Natural killer cell treated with Interleukin-12 subunit alpha and Interleukin-12 subunit beta and Interleukin-15 and Interleukin-18, amount 100 ng/mL, for 72 hours (primary cell): ENCODE measurements around the gene PAPLN. TPM values are rescaled to one million over a fixed set of nuclear protein-coding genes. Genes with fewer than 3 reads are reported as not detected.
"Not testable (repeated sequence)": the region's sequence is repeated elsewhere in the genome, so short reads cannot be mapped to it uniquely, and the experiment has no call there.

Experiments
- ATAC-seq, 2 donors: fragments of 150-1000 bp; cut with Tn5 transposase in 1 of 2; sonication (Bioruptor Pico), chemical (Tn5 transposase) in 1 of 2; 2 replicates each; pipeline ENCODE4 v1.10.0; 2021
- DNase-seq: peaks from one replicate; pipeline ENCODE4 v3.0.0; 2022; ENCODE audit warnings: low spot score
- H3K27ac Mint-ChIP-seq, 2 donors: 1 replicate in 1 of 2; 2 replicates in 1 of 2; pipeline ENCODE4 v1.8.0; 2022; ENCODE audit warnings: mixed read lengths in 2 of 2, mild to moderate bottlenecking in 1 of 2, moderate library complexity in 1 of 2
- H3K27me3 Mint-ChIP-seq, 2 donors: 1 replicate in 1 of 2; 2 replicates in 1 of 2; pipeline ENCODE4 v1.8.0; 2022; ENCODE audit warnings: mixed read lengths in 2 of 2
- H3K36me3 Mint-ChIP-seq: one replicate; pipeline ENCODE4 v1.8.0; 2022; ENCODE audit warnings: mixed read lengths
- H3K4me1 Mint-ChIP-seq, 2 donors: 1 replicate in 1 of 2; 2 replicates in 1 of 2; pipeline ENCODE4 v1.8.0; 2022; ENCODE audit warnings: low read depth in 2 of 2, mixed read lengths in 2 of 2, mild to moderate bottlenecking in 1 of 2
- H3K4me3 Mint-ChIP-seq: one replicate; pipeline ENCODE4 v1.8.0; 2022; ENCODE audit warnings: mixed read lengths
- H3K9me3 Mint-ChIP-seq: 2 replicates; pipeline ENCODE4 v1.8.0; 2022; ENCODE audit warnings: mixed read lengths
- total RNA-seq, 2 donors: library from RNA; stranded (reverse); gene quantifications; one replicate each; pipeline ENCODE4 v1.2.3, GENCODE V29; 2022

PAPLN gene
- total RNA-seq, 2 donors from 2014 or later: 0.17 to 0.47 TPM

DNA sequence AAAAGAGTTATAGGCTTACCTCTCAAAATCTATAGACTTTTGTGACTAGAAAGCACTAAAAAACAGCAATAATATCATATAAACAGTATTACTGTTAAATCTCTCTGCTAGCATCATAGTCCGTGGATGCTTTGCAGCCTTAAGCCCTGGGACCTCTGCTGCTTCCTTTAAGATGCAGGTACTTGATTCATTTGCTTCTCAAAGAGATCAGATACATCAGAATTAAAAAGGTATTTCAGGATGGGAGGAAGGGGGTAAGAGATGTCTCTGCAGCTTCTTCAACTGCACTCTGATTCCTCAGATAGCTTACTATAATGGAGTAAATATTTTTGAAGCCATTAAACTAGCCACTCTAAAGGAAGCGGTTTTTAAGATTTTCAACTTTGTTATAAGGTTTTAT, 49.3 kb downstream of the PAPLN start:
- peaks cover 19 to 24% of the 10 kb centered on the region in 2 donors for H3K4me1 Mint-ChIP-seq
- no peaks in the 10 kb centered on the region for H3K9me3 Mint-ChIP-seq
- ATAC-seq: no peak
- no peak overlapping the region for H3K27ac Mint-ChIP-seq
- DNase-seq: no peak
- H3K36me3 Mint-ChIP-seq: peaks cover 28% of the 10 kb centered on the region
- H3K4me3 Mint-ChIP-seq: no peak overlapping the region
- H3K27me3 Mint-ChIP-seq: no peaks in the 10 kb centered on the region

DNA sequence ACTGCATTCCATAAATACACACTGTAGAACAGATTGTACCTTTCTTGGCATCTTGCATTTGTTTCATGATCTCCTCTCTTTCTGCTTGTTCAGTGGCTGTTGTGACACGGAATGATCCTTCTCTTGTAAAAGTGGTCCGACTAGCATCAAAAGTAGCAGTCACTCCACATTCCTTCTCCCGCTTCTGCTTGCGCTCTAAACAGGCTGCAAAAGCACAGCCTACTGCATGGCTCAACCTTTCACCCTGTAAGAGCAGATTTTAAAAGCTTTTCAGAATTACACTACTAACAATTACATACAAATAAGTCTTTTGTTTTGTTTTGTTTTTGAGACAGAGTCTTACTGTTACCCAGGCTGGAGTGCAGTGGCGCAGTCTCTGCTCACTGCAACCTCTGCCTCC, 49.8 kb downstream of the PAPLN start:
- peaks cover 23% of the 10 kb centered on the region for H3K36me3 Mint-ChIP-seq
- H3K27ac Mint-ChIP-seq: no peak overlapping the region
- no peaks in the 10 kb centered on the region for H3K27me3 Mint-ChIP-seq
- DNase-seq (no peak), ATAC-seq (no peak)
- H3K4me1 Mint-ChIP-seq: peaks cover 16 to 22% of the 10 kb centered on the region in 2 donors
- H3K9me3 Mint-ChIP-seq: no peaks in the 10 kb centered on the region
- H3K4me3 Mint-ChIP-seq: no peak overlapping the region

DNA sequence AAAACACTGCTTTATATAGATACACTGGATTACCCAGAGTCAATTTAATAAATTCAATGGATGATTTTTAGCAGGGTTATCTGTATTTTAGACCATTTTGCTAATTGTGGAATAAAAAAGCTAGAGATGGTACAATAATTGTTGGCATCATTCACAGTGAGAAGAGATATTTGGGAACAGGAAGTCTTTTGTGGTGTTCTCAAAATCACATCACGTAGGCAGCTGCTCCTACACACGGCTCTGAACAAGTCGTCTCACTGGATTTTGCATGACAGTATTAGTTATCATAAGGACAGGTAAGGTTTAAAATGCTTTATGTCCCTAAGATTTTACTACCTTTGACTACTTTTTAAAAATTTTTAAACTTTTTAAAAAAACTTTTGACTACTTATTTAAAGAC, 52.0 kb downstream of the PAPLN start:
- H3K4me3 Mint-ChIP-seq: peak overlapping the region; percentile 27
- H3K27me3 Mint-ChIP-seq: no peaks in the 10 kb centered on the region
- H3K9me3 Mint-ChIP-seq: no peaks in the 10 kb centered on the region
- H3K4me1 Mint-ChIP-seq: peaks cover 11 to 27% of the 10 kb centered on the region in 2 donors
- ATAC-seq (no peak), DNase-seq (no peak)
- peaks cover 8% of the 10 kb centered on the region for H3K36me3 Mint-ChIP-seq
- H3K27ac Mint-ChIP-seq: peak overlapping the region in 1 of 2 donors; percentile 34

DNA sequence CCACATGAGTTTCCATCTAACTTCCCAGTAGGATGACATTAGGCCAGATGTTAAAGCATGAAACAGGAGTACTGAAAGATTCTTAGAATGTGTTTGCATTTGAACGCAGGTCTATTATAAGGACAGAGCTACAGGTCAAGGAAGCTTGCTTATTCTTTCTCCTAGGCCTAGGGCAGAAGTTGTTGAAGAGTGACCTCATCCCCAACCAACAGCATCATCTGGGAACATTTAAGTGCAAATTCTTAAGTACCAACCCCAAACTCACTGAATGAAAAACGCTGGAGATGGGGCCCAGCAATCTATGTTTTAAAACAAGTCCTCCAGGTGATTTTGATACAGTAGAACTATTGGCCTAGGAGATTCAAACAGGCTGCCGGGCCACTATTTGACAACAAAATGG, 52.4 kb downstream of the PAPLN start:
- Mint-ChIP-seq H3K27me3 (no peaks in the 10 kb centered on the region), H3K27ac (no peak overlapping the region), H3K4me1 (peaks cover 11 to 27% of the 10 kb centered on the region in 2 donors), H3K4me3 (peak overlapping the region; percentile 27), H3K9me3 (no peaks in the 10 kb centered on the region), H3K36me3 (peaks cover 6% of the 10 kb centered on the region)
- DNase-seq: no peak
- ATAC-seq: no peak

DNA sequence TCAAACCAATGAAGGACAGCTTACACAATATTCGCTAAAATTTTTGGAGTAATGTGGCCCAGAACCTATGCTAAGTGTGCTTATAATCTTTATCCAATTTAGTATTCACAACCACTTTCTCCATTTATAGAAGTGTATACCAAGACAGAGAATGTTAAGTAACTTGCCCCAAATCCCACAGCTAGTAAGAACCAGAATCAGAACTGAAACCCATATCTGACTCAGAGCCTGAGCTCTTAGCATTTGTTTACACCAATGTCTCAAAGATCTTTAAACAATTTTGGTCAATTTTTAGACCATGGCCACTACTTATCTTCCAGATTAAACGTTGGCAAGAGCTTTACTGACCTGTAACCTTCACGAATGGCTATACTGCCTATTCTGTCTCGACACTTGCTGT, 53.0 kb downstream of the PAPLN start:
- peaks cover 6% of the 10 kb centered on the region for H3K36me3 Mint-ChIP-seq
- DNase-seq: no peak
- ATAC-seq: peak; percentile 74 to 83
- no peak overlapping the region for H3K27ac Mint-ChIP-seq
- H3K4me1 Mint-ChIP-seq: peaks cover 11 to 27% of the 10 kb centered on the region in 2 donors
- H3K9me3 Mint-ChIP-seq: no peaks in the 10 kb centered on the region
- H3K4me3 Mint-ChIP-seq: peak overlapping the region; percentile 27
- H3K27me3 Mint-ChIP-seq: no peaks in the 10 kb centered on the region

DNA sequence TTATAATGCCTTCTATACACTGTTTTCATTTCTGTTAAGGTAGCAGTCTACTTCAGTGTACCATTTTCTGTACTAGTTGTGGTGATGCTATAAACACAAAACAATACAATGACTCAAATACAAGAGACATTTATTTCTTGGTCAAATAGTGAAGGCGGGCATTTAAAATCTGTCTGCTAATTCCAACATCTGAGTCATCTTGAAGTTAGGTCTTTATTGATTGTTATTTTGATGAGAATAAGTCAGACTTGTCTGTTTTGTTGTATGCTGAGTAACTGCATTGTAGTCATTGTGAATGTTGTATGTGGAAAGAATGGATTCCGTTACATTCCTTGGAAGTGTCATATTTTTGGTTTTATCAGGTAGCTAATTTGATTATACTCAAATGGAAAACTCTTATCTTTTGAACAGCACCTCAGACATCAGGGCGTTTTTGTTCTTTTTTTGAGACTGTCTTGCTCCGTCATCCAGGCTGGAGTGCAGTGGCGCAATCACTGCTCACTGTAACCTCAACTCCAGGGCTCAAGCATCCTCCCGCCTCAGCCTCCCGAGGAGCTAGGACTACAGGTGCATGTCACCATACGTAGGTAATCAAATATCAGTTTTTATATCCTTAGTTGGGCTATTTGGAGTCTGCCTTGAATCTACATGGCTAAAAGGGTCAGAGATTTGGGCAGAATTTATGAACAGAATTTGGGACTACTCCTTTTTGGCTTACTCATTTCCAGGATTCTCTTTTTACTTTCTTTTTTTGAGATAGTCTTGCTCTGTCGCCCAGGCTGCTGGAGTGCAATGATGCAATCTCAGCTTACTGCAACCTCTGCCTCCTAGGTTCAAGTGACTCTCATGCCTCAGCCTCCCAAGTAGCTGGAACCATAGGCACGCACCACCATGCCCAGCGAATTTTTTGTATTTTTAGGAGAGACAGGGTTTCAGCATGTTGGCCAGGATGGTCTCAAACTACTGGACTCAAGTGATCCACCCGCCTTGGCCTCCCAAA, 56.8 kb downstream of the PAPLN start:
- ATAC-seq (no peak), DNase-seq (no peak)
- Mint-ChIP-seq H3K4me1 (peaks cover 9 to 23% of the 10 kb centered on the region in 2 donors), H3K27ac (no peak overlapping the region), H3K4me3 (no peak overlapping the region), H3K9me3 (no peaks in the 10 kb centered on the region), H3K27me3 (no peaks in the 10 kb centered on the region), H3K36me3 (no peaks in the 10 kb centered on the region)

DNA sequence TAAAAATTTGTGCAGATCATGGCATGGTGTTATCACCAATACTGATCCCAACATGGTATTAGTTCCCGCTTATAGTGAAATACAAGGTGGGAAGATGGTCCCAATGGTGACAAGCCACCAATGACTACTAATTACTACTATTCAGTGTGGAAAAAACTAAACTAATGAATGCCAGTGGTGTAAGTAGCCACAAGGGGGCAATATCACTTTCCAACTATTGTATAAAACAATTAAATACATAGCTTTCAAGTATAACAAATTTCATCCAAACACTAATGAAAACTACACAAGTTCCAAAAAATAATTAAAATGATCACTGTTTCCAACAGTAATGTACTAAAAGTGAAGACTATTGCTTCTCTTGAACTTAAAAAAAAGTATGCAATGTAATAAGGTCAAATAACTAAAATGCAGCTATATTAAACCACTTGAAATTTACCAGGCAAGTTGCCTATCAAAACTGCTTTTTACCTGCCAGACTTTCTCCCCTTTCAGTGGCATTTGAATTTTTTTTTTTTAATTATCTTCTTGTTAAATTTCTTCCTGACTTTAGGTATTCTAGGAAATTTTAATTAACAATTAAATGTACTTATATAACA, 58.0 kb downstream of the PAPLN start:
- no peak overlapping the region for H3K27ac Mint-ChIP-seq
- no peak for DNase-seq
- H3K36me3 Mint-ChIP-seq: no peaks in the 10 kb centered on the region
- H3K27me3 Mint-ChIP-seq: no peaks in the 10 kb centered on the region
- ATAC-seq: no peak
- H3K9me3 Mint-ChIP-seq: no peaks in the 10 kb centered on the region
- no peak overlapping the region for H3K4me3 Mint-ChIP-seq
- H3K4me1 Mint-ChIP-seq: peaks cover 2 to 13% of the 10 kb centered on the region in 2 donors

DNA sequence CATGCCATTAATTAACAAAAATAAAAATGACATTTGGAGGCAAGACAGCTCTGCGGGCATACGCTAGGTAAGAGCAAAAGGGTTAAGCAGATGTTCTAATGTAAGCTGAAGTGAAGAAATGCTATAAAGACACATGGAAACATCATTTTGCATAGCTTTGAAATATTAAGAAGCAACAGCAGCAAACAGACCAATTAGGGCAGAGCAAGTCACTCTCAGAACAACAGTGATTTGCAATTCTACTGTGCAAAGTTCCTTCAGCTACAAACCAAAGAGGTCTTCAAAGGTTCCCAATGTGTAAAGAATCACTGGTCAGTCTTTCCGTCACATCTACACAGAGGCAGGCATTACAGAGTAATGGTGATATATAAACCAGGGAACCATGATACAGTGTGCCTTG, 68.2 kb downstream of the PAPLN start:
- no peaks in the 10 kb centered on the region for H3K9me3 Mint-ChIP-seq
- H3K36me3 Mint-ChIP-seq: no peaks in the 10 kb centered on the region
- H3K4me1 Mint-ChIP-seq: peaks cover 0 to 7% of the 10 kb centered on the region in 2 donors
- no peak overlapping the region for H3K4me3 Mint-ChIP-seq
- no peaks in the 10 kb centered on the region for H3K27me3 Mint-ChIP-seq
- DNase-seq (no peak), ATAC-seq (no peak)
- H3K27ac Mint-ChIP-seq: no peak overlapping the region

DNA sequence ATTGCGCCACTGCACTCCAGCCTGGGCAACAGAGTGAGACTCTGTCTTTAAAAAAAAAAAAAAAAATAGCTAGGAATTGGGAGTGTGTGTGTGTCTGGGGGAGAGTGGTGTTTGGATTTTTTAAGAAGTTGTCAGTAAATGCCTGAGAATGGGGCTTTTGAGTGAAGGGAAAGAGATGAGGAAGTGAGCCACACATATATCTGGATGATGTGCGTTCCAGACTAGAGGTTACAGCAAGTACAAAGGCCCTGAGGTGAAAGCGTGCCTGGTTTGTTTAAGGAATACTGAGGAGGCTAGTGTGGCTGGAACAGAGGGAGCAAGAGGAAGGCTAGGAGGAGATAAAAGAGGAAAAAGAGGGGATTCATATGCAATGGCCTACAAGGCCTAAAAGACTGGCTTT, 70.0 kb downstream of the PAPLN start:
- ATAC-seq: no peak
- H3K27ac Mint-ChIP-seq: no peak overlapping the region
- H3K4me3 Mint-ChIP-seq: no peak overlapping the region
- no peaks in the 10 kb centered on the region for H3K9me3 Mint-ChIP-seq
- H3K36me3 Mint-ChIP-seq: no peaks in the 10 kb centered on the region
- peaks cover 8 to 15% of the 10 kb centered on the region in 2 donors for H3K4me1 Mint-ChIP-seq
- DNase-seq: no peak
- H3K27me3 Mint-ChIP-seq: no peaks in the 10 kb centered on the region

DNA sequence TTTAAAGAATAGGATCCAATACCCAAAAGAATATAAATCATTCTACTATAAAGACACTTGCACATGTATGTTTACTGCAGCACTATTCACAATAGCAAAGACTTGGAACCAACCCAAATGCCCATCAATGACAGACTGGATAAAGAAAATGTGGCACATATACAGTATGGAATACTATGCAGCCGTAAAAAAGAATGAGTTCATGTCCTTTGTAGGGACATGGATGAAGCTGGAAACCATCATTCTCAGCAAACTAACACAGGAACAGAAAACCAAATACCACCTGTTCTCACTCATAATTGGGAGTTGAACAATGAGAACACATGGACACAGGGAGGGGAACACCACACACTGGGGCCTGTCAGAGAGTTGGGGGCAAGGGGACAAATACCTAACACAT, 71.9 kb downstream of the PAPLN start:
- H3K9me3 Mint-ChIP-seq, ATAC-seq, H3K36me3 Mint-ChIP-seq, H3K27ac Mint-ChIP-seq, DNase-seq, H3K27me3 Mint-ChIP-seq, H3K4me3 Mint-ChIP-seq: not testable (repeated sequence)
- H3K4me1 Mint-ChIP-seq: peaks cover 8 to 16% of the 10 kb centered on the region in 2 donors

DNA sequence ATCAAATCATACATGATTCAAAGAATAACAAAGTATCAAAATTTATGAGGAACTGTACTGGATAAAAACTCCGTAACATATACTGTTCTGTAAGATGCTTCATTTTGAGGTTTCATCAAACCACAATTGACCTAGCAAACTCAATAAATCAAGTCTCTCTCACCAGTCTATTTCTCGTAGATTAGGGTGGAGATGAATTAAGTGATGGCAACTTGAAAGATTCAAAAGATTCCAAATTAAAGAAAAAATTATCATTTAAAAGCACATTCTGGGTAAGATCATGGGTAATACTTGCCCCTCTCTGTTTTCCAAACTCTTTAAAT, 74.4 kb downstream of the PAPLN start:
- H3K9me3 Mint-ChIP-seq: no peaks in the 10 kb centered on the region
- H3K4me3 Mint-ChIP-seq: peak overlapping the region; percentile 55
- peaks cover 8 to 17% of the 10 kb centered on the region in 2 donors for H3K4me1 Mint-ChIP-seq
- ATAC-seq: no peak
- peak overlapping the region; percentile 36 to 68 for H3K27ac Mint-ChIP-seq
- DNase-seq: no peak
- H3K36me3 Mint-ChIP-seq: no peaks in the 10 kb centered on the region
- H3K27me3 Mint-ChIP-seq: no peaks in the 10 kb centered on the region

DNA sequence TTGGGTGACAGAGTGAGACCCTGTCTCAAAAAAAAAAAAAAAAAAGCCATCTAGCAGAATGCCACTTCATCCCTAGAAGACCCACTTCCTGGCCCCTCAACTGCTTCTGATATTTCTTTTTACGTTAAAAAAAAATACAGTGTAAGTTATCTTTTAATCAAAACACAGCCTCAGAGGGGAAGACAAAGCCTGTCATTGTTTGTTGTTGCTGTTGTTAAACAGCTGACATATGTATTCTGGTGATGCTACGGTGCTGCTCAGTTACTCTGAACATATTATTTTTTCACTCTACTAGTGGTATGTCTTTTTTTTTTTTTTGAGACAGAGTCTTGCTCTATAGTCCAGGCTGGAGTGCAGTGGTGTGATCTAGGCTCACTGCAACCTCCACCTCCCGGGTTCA, 75.4 kb downstream of the PAPLN start:
- Mint-ChIP-seq H3K4me1 (peaks cover 8 to 16% of the 10 kb centered on the region in 2 donors), H3K27ac (peak overlapping the region in 1 of 2 donors; percentile 68), H3K9me3 (no peaks in the 10 kb centered on the region), H3K36me3 (no peaks in the 10 kb centered on the region), H3K27me3 (no peaks in the 10 kb centered on the region), H3K4me3 (no peak overlapping the region)
- ATAC-seq (no peak), DNase-seq (no peak)

DNA sequence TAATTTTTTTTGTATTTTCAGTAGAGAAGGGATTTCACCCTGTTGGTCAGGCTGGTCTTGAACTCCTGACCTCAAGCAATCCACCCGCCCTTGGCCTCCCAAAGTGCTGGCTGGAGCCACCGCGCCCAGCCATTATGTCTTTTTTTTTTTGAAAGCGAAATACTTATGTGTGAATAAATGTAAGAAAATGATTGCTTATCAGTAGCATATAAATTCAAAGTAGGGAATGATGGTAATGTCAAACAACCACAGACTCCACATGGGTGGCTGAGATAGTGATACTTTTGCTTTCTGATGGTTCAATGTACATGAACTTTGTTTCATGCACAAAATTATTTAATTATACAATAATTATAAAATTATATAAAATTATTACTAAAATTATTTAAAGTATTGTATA, 75.8 kb downstream of the PAPLN start:
- Mint-ChIP-seq H3K36me3 (no peaks in the 10 kb centered on the region), H3K9me3 (no peaks in the 10 kb centered on the region), H3K27ac (no peak overlapping the region), H3K4me3 (no peak overlapping the region), H3K27me3 (no peaks in the 10 kb centered on the region), H3K4me1 (peaks cover 8 to 16% of the 10 kb centered on the region in 2 donors)
- DNase-seq (no peak), ATAC-seq (no peak)

DNA sequence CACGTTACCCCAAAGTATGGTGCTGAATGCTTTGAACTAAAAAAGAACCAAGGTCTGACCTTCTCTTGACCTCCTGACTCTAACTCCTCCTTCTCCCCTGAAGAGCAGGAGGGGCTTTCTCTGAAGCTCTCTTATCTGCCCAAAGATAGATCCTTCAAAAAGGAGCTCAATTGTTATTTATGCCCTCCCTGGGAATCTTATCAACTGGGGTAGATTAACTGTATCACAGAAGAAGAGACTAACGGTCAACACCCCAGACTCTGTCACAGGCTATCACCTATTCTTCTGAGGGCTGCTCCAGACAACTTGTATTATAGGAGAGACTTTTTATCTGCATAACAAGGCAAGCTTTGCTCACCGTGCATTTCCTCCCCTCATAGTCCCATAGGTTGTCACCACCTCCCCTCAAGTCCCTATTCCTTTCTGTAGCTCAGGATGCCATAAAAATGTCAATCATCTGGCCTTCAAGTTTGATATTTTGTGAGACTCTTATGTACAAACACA, 86.6 kb downstream of the PAPLN start:
- H3K4me3 Mint-ChIP-seq: no peak overlapping the region
- H3K36me3 Mint-ChIP-seq: no peaks in the 10 kb centered on the region
- no peaks in the 10 kb centered on the region for H3K27me3 Mint-ChIP-seq
- H3K27ac Mint-ChIP-seq: peak overlapping the region; percentile 16
- no peak for ATAC-seq
- no peaks in the 10 kb centered on the region for H3K9me3 Mint-ChIP-seq
- no peak for DNase-seq
- H3K4me1 Mint-ChIP-seq: peaks cover 14 to 16% of the 10 kb centered on the region in 2 donors
